Stimulated activated naive CD4-positive, alpha-beta T cell treated with Interleukin-2 at 50 U/mL for 16 hours (primary cell): ENCODE data around the gene SIAH2.

Source experiments
- DNase-seq: peaks from one replicate; lab custom pipeline; 2025; lab: John Stamatoyannopoulos, UW

SIAH2 gene

DNA sequence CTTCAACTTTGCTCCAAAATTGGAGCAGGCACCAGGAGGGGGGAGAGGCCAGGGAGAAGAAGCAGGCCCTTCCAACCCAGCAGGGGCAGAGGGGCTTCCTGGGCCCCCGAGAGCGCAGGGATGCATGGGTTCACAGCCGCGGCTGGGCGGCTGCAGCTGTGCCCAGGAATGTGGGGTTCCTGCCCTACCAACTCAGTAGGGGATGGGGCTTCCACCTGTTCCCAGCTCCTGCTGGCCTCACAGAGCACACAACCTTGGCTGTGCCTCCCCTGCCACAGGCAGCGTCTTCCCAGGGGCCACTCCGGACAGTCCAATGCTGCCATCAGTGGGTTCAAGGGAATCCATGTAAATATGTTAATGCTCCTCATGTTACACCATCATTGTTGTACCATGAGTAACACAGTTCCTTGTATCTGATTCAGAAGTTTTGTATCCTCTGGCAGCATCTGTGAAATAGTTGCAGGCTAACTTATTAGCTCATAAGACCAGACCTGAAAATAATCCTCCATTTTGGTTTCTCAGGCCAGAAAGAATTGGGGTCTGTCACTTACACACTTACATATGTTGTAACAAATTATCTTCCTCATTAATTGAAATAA lies 12.1 kb upstream of the SIAH2 start:
- DNase-seq = no peak

DNA sequence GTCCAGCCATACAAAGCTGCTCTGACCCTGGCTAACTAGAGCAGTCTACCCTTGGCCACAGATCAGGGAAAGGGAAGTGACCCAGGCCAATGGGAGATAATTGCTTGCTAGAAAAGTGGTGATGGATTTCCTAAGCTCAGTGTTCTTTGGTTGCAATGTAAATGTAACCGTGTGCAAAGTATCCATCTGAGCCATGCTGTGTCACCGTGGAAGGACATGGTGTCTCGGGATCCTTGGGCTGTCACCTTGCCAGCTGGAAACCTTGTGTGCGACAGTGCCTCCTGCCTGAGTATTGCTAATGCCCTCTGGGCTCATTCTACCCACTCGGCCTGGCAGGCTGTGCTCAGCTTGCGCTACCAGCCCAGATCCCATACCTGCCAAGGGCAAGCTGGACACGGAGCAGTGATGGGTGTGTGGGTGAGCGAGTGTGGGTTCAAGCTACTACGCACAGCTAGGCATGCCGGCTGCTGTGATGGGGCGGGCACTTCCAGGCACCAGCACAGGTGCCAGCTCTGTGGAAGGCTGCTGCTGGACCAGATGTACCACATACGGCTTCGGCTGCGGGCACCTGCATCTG lies 10.7 kb upstream of the SIAH2 start:
- no peak for DNase-seq

DNA sequence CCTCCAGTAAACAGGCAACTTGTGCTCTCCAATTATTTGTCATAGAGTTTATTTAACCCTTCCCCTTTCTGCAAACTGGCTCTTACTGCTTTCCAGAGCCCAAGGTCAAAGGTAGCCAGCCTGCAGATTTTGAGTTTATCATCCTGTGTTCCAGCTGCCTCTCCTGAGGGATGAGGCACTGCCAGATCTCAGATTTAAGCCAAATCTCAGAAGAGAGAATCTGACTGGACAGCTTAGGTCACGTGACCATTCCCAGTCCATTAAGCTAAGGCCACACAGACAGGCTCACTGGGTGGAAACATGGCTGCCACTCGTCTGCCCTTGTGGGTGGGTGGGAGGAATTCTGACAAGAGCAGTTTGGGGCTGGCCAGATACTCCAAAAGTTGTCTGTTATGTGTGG lies 8.6 kb upstream of the SIAH2 start:
- DNase-seq = no peak

DNA sequence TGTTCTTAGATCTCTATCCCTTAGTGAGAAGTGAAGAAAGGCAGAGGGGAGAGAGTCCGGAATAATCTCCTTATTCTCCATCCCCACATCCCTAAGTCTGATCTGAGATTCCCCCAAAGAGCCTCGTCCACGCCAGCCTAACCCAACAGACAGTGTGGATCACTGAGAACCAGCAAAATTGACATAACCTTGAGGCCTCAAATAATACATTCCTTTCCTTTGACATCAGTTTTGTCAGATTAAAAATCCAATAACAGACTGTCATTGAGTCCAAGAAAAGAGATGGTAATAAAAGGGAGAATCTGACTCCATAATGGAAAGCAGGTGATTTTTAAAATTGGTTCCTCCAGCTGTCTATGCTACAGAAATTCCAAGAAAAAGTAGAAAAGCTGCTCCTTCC lies 7.7 kb upstream of the SIAH2 start:
- DNase-seq = no peak

DNA sequence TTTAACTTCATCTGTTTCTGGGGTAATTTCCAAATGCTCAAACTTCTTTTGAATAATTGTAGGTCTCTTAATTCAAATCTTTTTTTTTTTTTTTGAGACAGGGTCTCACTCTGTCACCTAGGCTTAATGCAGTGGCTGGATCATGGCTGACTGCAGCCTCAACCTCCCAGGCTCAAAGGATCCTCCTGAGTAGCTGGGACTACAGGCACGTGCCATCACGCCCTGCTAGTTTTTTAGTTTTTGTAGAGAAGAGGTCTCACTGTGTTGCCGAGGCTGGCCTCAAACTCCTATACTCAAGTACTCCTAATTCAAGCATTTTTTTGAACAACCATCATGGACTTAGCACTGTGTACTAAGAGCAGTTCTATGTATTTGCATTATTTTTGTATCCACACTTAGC lies 3.8 kb upstream of the SIAH2 start:
- DNase-seq = no peak

DNA sequence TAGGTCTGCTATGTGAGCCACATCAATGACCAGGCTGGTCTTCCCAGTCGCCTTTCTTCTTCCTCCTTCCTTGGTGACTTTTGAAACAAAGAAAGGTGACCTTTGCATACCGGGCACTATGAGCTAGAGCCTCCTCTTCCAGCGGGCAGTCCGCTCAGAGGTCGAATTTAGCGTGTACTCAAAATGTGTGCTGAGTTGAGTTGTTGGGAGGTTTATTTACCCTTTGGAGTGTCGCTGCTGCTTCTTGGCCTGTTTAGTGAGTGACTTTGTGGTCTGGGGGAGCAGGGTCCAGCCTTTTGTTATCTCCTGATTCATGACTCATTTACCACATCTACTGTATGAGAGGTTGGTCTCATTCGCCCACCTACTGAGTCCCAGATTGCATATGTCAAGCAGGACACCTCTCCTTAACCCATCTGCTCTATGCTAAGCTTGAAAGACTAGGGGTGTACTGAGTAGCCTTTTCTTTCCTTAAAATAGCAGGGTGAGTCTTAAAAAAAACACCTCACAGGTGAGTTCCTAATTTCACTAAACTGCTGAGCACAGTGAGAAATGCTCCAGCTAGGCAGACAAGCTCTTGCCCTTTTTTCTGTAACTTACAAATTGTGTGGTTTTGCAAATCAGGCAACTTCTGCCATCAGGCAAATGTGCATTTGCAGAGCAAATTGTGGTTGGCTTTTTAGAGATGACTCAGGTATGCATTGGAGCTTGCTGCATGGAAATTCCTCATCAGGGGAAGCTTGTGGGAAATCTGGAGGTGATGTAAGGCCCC lies 3.2 kb upstream of the SIAH2 start:
- DNase-seq = peak; percentile 28

DNA sequence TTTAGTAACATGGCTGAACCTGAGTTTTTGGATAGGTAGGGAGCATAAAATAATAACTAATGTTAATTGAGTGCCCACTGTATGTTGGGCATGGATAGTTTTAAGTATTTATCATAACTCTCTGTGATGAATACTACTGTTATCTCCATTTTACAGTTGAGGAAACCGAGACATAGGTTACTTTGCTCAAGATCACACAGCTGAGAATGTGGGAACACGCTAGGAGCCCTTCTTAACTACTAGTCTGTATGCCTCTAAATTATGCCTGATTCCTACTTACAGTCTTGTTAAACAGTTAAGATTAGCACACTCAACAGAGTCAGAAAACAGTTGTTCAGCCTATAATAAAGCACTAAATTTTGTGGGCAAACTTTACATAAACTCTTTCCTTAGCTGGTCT lies 2.0 kb upstream of the SIAH2 start:
- no peak for DNase-seq

DNA sequence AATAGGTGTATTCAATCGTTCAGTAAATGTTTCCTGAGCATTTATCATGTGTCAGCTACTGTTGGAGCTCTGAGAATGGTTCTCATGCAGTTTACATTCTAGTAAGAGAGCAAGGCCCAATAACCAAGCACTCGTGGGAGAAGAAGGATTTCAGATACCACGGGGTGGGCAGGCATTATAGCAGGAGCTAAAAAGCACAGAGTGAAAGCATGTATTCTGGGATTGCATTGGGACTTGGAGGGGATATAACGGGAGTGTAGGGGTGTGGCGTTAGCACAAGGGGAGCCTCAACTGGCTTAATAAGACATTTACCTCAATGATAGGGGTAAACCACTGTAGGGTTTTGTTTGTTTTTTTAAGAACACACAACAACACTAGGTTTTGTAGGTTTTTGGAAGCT lies 1.6 kb upstream of the SIAH2 start:
- no peak for DNase-seq

DNA sequence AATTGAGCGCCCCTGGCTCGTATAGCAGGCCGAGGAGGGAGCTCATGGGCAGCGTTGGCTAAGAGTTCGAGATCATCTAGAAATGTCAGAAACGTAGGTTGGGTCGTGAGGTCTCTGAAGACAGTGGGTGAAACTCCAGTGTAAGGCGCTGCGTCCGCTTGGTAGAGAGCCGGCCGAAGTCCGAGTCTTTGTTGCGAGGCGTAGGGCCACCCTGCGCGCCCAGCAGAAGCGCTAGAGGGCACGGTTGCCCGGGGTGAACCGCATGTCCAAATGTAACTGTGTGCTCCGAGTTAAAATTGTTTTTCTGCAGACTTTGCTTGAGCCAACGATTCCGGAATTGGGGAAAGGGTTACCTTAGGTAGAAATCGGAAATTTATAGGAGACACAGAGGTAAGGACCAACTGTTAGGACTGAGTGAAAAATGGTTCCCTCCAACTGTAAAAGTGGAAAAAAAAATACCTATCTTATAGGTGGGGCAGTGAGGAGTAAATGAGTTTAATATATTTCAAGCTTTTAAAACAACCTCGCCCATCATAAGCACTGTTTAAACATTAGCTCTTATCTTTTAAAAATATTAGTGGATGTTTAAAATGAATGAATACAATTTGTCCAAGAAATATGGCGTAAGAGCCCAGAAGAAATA lies 993 bp upstream of the SIAH2 start:
- DNase-seq = peak; percentile 54

DNA sequence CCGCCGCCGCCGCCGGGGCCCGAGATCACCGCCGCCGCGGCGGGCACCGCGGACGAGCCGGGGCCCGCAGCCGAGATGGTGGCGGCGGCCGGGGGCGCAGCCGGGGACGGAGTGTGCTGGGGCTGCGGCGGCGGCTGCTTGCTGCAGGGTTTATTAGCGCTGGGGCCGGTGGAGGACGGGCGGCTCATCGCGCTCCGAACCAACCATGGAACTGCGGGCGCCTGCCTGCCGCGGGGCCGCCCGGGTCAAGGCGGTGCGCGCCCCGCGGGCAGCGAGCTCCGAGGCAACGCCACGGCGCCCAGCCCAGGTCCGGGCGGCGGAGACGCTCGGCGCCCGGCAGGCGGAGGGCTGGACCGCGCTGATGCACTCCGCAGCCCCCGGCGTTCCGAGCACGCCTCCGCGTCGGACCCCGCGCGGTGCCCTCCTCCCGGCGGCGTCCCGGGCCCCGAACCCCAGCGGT lies 277 bp downstream of the SIAH2 start:
- no peak for DNase-seq

DNA sequence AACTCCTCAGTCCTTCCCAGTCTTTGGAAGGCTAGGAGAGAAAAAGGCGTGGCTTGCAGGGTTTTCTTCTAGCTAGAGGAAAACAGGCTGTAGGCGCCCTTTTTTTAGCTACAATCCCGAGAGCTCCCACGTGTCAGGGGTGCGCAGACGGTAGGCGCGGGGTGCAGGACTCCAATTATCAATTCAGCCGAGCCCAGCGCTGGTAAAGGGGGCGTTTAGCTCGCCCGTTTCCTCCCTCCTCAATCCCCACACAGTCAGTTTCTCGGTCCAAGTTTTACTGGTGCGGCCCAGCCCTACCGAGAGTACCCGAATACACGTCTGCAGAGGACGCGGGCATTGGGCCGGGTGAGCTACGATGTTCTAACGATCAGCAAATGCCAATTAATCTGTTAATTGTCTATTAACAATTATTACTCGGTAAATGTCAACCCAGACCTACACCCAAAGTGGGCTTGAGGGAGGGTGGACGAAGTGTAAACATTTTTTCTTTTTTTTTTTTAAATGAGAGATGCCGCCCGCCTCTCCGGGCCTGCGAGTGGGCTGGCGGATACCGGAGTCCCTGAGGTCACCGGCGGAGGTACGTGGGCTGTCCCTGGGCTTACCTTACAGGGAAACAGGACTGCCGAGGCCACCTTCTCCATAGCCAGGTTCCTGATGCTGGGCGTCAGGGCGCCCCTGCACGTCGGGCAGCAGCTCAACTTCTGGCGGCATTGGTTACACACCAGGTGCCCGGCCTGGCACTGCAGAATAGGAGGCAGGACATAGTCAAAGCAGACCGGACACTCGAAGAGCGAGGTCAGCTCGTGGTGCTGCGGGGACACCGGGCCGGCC lies 923 bp downstream of the SIAH2 start:
- peak; percentile 40 for DNase-seq

DNA sequence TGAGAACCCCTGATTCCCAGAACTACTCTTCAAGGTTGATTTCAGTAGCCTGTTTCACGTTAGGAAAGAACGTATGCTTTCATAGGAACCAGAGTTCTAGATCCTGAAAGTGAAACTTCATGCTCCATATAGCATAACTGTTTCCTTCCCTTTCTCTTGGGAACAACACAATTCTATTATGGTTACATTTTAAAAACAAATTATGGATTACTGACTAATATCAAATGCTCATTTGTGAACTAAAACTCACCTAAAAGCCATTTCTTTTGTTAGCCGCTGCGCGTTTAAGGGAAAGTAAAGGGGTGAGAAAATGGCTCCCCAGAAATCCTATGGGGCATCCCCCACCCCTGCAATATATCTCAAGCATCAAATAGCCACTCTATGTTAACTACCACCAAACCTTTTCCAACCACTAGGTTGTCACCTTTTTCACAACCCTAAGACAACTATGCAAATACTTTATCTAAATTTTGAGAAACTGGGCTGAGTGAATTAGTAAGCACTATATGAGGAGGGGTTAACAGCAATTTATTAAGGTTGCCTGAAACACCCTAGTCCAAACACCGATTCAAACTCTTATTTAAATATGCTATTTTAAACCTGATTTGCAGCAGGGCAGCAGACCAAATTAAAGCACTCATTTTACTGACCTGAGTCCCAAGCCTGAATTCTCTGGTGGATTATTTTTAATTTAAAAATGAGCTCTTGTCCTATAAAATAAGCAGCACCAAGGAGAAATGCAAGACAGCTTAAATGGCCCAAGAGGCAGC lies 2.4 kb downstream of the SIAH2 start:
- DNase-seq = peak; percentile 61

DNA sequence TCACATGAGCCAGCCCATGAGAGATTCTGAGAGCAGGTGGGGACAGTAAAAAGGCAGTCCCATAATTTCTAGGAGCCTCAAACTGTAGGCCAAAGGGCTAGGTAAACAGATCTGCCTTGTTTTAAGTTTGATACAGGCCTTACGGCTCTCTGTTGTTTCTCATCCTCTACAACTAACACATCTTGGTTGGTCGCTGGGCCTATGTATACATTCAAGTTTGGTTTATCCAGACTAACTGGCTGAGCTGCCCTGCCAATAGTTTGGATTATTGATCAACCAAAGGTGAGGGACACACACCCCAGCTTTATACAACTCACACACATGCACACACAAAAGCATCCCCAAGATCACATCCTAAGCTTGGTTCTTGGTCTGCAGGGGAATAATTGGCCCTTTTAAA lies 3.0 kb downstream of the SIAH2 start:
- DNase-seq = no peak

DNA sequence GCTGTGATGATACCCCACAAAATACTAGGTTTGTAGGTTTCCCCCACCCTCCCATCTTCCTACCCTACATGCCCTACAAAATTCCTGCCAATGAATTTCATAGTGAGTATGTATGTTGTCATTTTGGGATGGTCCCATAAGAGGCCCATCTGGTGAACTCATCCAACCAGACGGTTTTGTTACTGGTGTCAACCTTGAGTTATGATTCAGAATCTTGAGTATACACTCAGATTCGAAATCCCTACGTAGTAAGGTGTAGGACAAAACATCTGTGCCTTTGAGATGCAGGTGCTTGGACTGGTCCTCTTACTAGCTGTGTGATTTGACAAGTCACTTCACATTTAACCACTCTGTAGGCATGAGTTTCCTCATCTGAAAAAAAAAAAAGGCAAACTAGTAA lies 3.6 kb downstream of the SIAH2 start:
- DNase-seq = no peak

DNA sequence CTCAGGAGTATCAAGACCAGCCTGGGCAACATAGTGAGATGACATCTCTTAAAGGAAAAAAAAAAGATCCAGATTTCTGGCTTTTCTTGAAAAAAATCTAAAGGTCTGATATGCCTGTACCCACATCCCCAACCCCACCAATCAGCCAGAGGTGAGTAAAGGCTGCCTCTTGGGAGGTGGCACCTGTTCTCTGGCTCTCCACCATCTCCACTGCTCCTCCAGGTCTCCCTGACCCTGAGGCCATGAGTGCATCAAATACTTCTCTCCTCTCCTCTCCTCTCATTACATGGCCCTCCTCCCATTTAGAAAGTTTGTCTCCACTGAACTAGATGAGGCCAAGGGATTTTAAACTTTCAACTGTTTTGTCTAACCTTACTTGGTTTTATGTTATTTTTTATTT lies 5.2 kb downstream of the SIAH2 start:
- DNase-seq = no peak

DNA sequence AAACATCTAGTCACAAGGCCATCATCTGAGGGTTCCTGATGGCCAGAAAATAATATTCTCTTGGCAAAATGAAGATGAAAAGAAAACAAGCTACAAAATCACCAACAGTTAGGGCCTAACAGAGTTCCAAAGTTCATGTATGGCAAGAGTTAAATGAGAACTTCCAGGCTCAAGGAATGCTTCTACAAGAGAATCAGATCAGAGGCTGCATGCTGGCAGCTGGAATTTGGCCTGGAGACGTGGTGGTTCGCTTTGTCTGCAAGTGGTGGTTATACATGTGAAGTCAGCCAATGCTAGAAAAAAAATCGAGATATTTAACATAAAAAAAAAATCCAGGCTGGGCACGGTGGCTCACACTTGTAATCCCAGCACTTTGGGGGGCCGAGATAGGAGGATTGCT lies 5.6 kb downstream of the SIAH2 start:
- no peak for DNase-seq

DNA sequence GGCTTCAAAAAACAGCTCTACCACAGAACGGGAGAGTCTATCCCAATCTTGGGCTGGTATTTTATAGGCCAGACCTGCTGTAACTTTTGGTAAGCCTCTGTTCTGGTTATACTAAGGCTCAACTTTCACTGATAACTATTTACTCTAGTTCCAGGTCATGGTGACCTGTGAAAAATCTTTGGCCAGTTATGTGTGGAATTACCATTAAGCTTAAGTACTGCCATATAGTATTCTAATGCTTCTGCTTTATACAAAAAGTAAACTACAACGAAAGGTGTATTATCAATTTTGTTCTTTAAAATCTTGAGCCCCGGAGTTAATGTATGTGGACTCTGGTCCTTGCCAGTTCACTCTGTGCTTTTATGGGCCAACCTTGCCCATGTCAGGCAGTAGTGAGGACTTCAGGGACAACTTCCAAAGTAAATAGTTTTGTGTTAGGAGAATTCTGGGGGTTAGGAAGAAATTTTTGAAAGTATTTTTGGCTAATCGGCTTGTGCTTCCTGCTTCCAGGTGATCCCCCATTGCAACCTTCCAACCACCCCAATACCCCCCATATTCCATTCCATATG lies 6.4 kb downstream of the SIAH2 start:
- DNase-seq = no peak

DNA sequence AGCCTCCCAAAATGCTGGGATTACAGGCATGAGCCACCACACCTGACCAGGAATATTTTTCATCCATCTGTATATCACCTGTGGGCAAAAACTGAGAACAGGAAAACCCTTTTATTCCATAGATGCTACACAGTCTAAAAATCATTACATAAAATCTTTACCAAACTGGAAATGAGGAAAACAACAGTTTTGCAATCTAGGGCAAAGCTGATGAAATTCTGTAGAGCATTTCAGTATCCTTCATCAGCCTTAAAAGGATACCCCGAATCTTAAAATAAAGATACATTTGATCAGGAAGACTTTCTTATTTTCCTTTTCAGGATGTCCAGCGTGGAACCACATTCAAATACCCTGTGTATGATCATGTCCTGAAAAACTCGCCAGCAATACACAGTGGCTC lies 7.1 kb downstream of the SIAH2 start:
- no peak for DNase-seq

DNA sequence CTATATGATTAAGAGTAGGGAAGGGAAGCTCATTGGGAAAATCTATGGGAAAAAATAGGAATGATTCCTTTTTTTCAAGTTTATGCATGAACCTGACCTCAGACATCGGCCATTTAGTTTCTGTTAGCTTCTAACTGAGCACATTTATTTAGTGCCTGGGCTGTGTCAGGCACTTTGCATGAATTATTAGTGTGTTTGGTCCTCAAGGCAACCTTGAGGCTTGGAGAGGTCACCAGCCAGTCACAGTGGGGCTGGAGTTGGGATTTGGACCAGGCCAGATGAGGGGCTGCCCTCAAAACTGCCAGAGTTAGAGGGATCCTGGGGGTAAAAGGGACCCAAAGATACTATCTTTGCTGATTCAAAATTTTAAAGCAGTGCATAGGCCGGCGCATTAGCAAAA lies 8.1 kb downstream of the SIAH2 start:
- DNase-seq = no peak

DNA sequence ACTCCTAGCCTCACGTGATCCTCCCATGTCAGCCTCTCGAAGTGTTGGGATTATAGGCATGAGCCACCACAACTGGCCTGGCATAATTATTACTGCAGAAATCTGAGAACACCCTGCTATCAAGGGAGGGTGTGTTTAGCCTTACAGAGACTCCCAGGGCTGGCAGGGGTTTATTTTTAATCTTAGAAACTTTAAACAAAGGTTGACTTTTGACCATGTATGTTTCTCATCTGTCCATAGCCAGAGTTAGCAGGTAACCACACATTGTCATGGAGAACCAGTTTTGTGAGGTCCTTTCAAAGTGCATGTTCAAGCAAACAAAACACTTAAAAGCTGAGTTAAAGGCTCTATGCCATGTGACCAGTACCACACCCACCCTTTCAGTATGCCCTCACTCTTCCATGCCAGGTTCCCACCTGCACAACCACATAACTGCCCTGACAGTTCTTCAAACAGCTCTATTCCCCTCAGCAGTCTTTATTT lies 11.1 kb downstream of the SIAH2 start:
- DNase-seq = no peak

DNA sequence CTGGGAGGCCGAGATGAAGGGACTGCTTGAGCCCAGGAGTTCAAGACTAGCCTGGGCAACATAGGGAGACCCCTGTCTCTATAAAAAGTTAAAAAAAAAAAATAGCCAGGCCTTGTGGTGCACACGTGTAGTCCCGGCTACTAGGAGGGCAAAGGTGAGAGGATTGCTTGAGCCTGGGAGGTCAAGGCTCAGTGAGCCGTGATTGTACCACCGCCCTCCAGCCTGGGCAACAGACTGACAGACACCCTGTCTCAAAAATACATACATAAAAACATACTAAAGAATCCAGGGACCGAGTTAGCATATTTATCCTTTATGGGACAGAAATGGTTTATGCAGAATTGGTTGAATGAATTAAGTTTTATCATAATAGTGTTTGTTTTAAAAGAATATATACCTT lies 13.7 kb downstream of the SIAH2 start:
- no peak for DNase-seq
